Keratinocyte (primary cell): ENCODE data around the gene LILRB5. TPM values are rescaled to one million over a fixed set of nuclear protein-coding genes. Genes with fewer than 3 reads are reported as not detected.
"Not testable (repeated sequence)": the region's sequence is repeated elsewhere in the genome, so short reads cannot be mapped to it uniquely, and the experiment has no call there.

ENCODE experiments used
- DNase-seq: peaks from one replicate; pipeline ENCODE4 v3.0.0-alpha.2; 2011; ENCODE audit warnings: low read depth, missing footprints, low spot score
- FAIRE-seq: peaks from 2 replicates; lab custom pipeline; 2011; peaks lifted over from hg19 to GRCh38; lab: Jason Lieb, UNC
- H2AFZ ChIP-seq: 2 replicates; pipeline ENCODE4 v1.6.0; 2012; ENCODE audit warnings: low read length, control low read depth, inconsistent platforms; ENCODE audit not compliant: control insufficient read depth
- H3K27ac ChIP-seq: 2 replicates; pipeline ENCODE4 v1.5.1; 2011; ENCODE audit warnings: low read length; ENCODE audit not compliant: control insufficient read depth, insufficient read depth
- H3K27me3 ChIP-seq: 3 replicates; pipeline ENCODE4 v1.6.0; 2011; ENCODE audit warnings: low read length; ENCODE audit not compliant: control insufficient read depth, insufficient read depth; ENCODE audit errors: extremely low read depth
- H3K36me3 ChIP-seq, 2 experiments: 2 replicates in 1 of 2; 3 replicates in 1 of 2; pipeline ENCODE4 v1.5.1; 2011; ENCODE audit warnings: low read length in 2 of 2, mild to moderate bottlenecking in 1 of 2; ENCODE audit not compliant: control insufficient read depth in 2 of 2, insufficient read depth in 2 of 2; ENCODE audit errors: extremely low read depth in 1 of 2
- H3K4me1 ChIP-seq: 3 replicates; pipeline ENCODE4 v1.5.1; 2011; ENCODE audit warnings: low read length; ENCODE audit not compliant: control insufficient read depth, insufficient read depth; ENCODE audit errors: extremely low read depth
- H3K4me2 ChIP-seq: 3 replicates; pipeline ENCODE4 v1.6.0; 2011; ENCODE audit warnings: low read depth, low read length; ENCODE audit not compliant: control insufficient read depth, insufficient read depth; ENCODE audit errors: extremely low read depth
- H3K4me3 ChIP-seq, 3 experiments: fragments of 200-600 bp in 1 of 3; sonication (generic) in 1 of 3; 2 replicates in 2 of 3; 3 replicates in 1 of 3; pipeline ENCODE4 v1.5.1; 2011 to 2016; ENCODE audit warnings: low read length in 3 of 3, mild to moderate bottlenecking in 3 of 3, control low read depth in 2 of 3, inconsistent platforms in 1 of 3, low read depth in 1 of 3, mixed read lengths in 1 of 3, mixed run types in 1 of 3, moderate library complexity in 1 of 3; ENCODE audit not compliant: control insufficient read depth in 2 of 3, insufficient read depth in 2 of 3; ENCODE audit errors: extremely low read depth in 1 of 3
- H3K79me2 ChIP-seq: 2 replicates; pipeline ENCODE4 v1.6.0; 2012; ENCODE audit warnings: low read length; ENCODE audit not compliant: control insufficient read depth, insufficient read depth
- H3K9ac ChIP-seq: 3 replicates; pipeline ENCODE4 v1.6.0; 2011; ENCODE audit warnings: low read length; ENCODE audit not compliant: control insufficient read depth, insufficient read depth; ENCODE audit errors: extremely low read depth
- H3K9me1 ChIP-seq: 3 replicates; pipeline ENCODE4 v1.6.0; 2011; ENCODE audit warnings: low read length; ENCODE audit not compliant: control insufficient read depth, insufficient read depth; ENCODE audit errors: extremely low read depth
- H3K9me3 ChIP-seq: 2 replicates; pipeline ENCODE4 v1.5.1; 2012; ENCODE audit warnings: low read depth, low read length; ENCODE audit not compliant: control insufficient read depth
- H4K20me1 ChIP-seq: 3 replicates; pipeline ENCODE4 v1.6.0; 2011; ENCODE audit warnings: low read length; ENCODE audit not compliant: control insufficient read depth, insufficient read depth; ENCODE audit errors: extremely low read depth
- EZH2 ChIP-seq: IDR thresholded peaks from one replicate; pipeline ENCODE4 v1.6.1; 2012; ENCODE audit warnings: inconsistent platforms, mild to moderate bottlenecking, low read length, moderate library complexity
- dilution Hi-C: fragments of 300-500 bp; cut with MboI; formaldehyde crosslinking; loops from one replicate; pipeline ENCODE4 v1.7.0; 2020; ENCODE audit warnings: low sequenced_read_pairs; ENCODE audit not compliant: extremely low pct_ligation_motif_present
- polyA plus RNA-seq, 5 experiments: library from polyadenylated mRNA; depleted of rRNA in 3 of 5; stranded (reverse) in 3 of 5; stranded (forward) in 1 of 5; unstranded in 1 of 5; fragments of >200 nt; gene quantifications; 1 replicate in 1 of 5; 2 replicates in 3 of 5; 3 replicates in 1 of 5; pipeline versions ENCODE4 v1.2.1 to v1.2.3, GENCODE V29; 2011 to 2012; ENCODE audit warnings: missing spikeins in 2 of 5, low read depth in 1 of 5, low replicate concordance in 1 of 5
- TF ChIP-seq, protein P1 (sequence below), 3 experiments: IDR thresholded peaks in 1 of 3; conservative IDR thresholded peaks in 1 of 3; optimal IDR thresholded peaks in 1 of 3; 2 replicates in 2 of 3; 3 replicates in 1 of 3; pipeline versions ENCODE3 to v1.5.1; 2011; ENCODE audit warnings: low read length in 3 of 3, mild to moderate bottlenecking in 3 of 3, moderate library complexity in 2 of 3, control low read depth in 1 of 3, inconsistent platforms in 1 of 3; ENCODE audit not compliant: insufficient read depth in 2 of 3; ENCODE audit errors: extremely low read depth in 1 of 3

LILRB5 gene
- polyA plus RNA-seq, 1 donor (not counting 4 experiments of a cell fraction or from before 2014, with no cell fraction given) = not detected

DNA sequence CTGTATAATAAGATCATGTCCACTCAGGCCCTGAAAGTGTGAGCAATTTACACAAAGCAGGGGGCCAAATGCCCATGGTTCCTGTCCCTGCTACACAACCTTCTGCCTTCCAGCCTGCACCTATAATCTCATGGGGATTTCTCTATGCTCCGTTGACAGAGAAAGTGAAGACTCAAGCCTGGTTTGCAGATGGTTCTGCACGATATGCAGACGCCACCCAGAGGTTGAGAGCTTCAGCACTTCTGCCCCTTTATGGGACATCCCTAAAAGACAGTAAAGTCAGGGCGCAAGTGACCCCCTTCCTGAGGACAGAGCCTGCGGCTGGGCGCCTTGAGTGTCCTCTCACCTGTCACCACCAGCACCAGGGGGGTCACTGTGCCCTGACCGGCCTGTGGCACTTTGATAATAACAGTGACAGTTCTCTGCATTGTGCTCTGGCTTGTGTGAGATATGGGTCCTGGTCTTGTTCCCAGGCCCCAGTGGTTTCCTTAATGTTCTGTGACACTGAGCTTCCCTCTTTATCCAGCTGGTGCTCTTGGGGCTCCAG lies 40.8 kb upstream of the LILRB5 start:
- no peak overlapping the region for H2AFZ ChIP-seq
- H3K27me3 ChIP-seq = no peaks in the 10 kb centered on the region
- H3K4me3 ChIP-seq = no peak overlapping the region
- no peaks in the 10 kb centered on the region for H3K9me3 ChIP-seq
- FAIRE-seq (no peak), DNase-seq (no peak)
- no peak overlapping the region for H3K4me2 ChIP-seq
- H3K9ac ChIP-seq = no peak overlapping the region
- dilution Hi-C loops = no loop called here
- H3K9me1 ChIP-seq = no peaks in the 10 kb centered on the region
- no peaks in the 10 kb centered on the region for H3K36me3 ChIP-seq
- H3K4me1 ChIP-seq = no peaks in the 10 kb centered on the region
- no peaks in the 10 kb centered on the region for H3K79me2 ChIP-seq
- no peaks in the 10 kb centered on the region for H4K20me1 ChIP-seq
- TF ChIP-seq, protein P1, sequence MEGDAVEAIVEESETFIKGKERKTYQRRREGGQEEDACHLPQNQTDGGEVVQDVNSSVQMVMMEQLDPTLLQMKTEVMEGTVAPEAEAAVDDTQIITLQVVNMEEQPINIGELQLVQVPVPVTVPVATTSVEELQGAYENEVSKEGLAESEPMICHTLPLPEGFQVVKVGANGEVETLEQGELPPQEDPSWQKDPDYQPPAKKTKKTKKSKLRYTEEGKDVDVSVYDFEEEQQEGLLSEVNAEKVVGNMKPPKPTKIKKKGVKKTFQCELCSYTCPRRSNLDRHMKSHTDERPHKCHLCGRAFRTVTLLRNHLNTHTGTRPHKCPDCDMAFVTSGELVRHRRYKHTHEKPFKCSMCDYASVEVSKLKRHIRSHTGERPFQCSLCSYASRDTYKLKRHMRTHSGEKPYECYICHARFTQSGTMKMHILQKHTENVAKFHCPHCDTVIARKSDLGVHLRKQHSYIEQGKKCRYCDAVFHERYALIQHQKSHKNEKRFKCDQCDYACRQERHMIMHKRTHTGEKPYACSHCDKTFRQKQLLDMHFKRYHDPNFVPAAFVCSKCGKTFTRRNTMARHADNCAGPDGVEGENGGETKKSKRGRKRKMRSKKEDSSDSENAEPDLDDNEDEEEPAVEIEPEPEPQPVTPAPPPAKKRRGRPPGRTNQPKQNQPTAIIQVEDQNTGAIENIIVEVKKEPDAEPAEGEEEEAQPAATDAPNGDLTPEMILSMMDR (optimal IDR thresholded peaks at IDR 0.05 in 1 of 3, IDR thresholded peaks at IDR 0.05 in 1 of 3, conservative IDR thresholded peaks at IDR 0.05 in 1 of 3; ENCODE audit: extremely low read depth in 1 of 3, insufficient read depth in 2 of 3, low read length in 3 of 3) = peak in 1 of 3 experiments; percentile 15
- TF ChIP-seq EZH2 = no peak
- H3K27ac ChIP-seq = no peak overlapping the region

DNA sequence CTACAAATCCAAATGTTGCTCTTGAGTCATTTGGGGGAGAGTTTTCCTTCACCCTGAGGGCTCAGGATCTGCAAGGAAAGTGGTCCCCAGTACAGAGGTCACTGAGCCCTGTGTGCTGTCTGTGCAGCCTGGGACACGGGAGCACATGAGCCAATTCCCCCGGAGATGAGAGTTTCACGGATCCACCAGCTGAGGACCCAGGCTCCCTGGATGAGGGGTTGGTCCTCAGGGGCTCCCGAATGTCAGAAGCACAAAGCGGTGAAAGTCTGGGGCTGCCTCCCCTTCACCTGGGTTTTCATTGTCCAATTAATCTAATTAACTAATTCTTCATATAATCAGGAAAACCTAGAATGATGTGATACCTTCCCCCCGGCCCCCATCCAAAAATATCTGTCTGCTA lies 37.5 kb upstream of the LILRB5 start:
- no peak for TF ChIP-seq EZH2
- TF ChIP-seq, protein P1 (optimal IDR thresholded peaks at IDR 0.05 in 1 of 3, IDR thresholded peaks at IDR 0.05 in 1 of 3, conservative IDR thresholded peaks at IDR 0.05 in 1 of 3; ENCODE audit: extremely low read depth in 1 of 3, insufficient read depth in 2 of 3, low read length in 3 of 3) = no peak
- Histone ChIP-seq H2AFZ (no peak overlapping the region), H3K9me1 (no peaks in the 10 kb centered on the region), H3K9me3 (no peaks in the 10 kb centered on the region), H3K4me1 (no peaks in the 10 kb centered on the region), H3K9ac (no peak overlapping the region), H3K4me3 (no peak overlapping the region), H3K27ac (no peak overlapping the region), H3K36me3 (no peaks in the 10 kb centered on the region), H4K20me1 (no peaks in the 10 kb centered on the region), H3K79me2 (no peaks in the 10 kb centered on the region), H3K4me2 (no peak overlapping the region), H3K27me3 (no peaks in the 10 kb centered on the region)
- DNase-seq (no peak), FAIRE-seq (no peak)
- dilution Hi-C loops = no loop called here

DNA sequence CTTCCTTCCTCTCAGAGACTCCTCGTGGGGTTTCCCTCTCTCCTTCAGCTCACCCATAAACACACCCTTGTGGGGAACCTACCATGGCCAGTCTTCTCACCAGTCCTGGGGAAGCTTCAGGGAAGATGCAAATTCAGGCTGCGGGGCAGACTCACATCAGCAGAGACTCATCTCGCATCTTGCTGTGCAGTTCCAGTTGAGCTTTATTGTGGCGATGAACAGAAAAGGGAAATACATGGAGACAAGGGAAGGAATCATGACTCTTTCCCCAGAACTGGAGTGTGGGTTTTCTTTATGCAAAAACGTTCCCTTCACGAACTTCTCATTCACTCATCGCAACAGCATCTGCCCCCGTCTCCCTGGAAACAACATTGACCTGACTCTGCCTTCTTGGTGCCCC lies 32.1 kb upstream of the LILRB5 start:
- dilution Hi-C loops, DNase-seq, H3K27ac ChIP-seq, H3K4me3 ChIP-seq, FAIRE-seq, H3K9me1 ChIP-seq, H3K36me3 ChIP-seq, H2AFZ ChIP-seq, H3K79me2 ChIP-seq, H3K9me3 ChIP-seq, H4K20me1 ChIP-seq, H3K4me2 ChIP-seq, H3K4me1 ChIP-seq, H3K9ac ChIP-seq, H3K27me3 ChIP-seq: not testable (repeated sequence)
